ENCODE data around the gene PALLD.

The PALLD gene

DNA sequence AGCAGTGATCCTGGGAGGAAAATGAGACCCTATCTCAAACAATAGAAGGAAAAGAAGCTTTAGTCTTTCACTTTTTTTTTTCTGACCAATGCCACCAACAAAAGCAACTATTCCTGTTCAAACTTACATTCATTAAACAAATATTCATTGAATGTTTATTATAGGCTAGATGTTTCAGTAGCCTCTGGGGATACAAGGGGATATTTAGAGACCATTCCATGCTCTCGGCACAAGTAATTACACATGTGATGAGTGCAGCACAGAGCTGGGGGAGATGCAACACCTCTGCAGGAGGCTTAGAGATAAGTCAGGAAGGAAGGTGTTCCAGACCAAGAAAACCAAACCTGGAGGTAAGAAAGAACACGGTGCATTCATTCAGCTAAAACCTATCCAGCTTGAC, 68.3 kb downstream of the PALLD start:
- Histone ChIP-seq H3K9me3 (replicated peaks; ENCODE audit: insufficient read depth, low read length) (no peaks in the 10 kb centered on the region), H3F3A (ENCODE audit: insufficient read depth, low read length) (0 out of 2 replicates have a peak, but pooled peaks cover 4% of the 10 kb centered on the region), H3K4me2 (ENCODE audit: low read depth, low read length) (no peak overlapping the region), H3K4me1 (ENCODE audit: low read length) (peaks cover under 1% of the 10 kb centered on the region; the same call in 1 of the 2 replicates), H3K9me2 (replicated peaks; ENCODE audit: insufficient read depth, low read length) (no peaks in the 10 kb centered on the region), H3K4me3 (ENCODE audit: low read length) (no peak overlapping the region), H3K9ac (ENCODE audit: low read length) (no peak overlapping the region), H3K27ac (ENCODE audit: low read length) (no peak overlapping the region), H3K79me2 (ENCODE audit: low read length) (no peaks in the 10 kb centered on the region), H2AFZ (ENCODE audit: low read length) (no peak overlapping the region), H3K27me3 (replicated peaks; ENCODE audit: insufficient read depth, low read length) (no peaks in the 10 kb centered on the region), H4K20me1 (ENCODE audit: insufficient read depth, low read length) (no peaks in the 10 kb centered on the region), H3K36me3 (replicated peaks; ENCODE audit: insufficient read depth, low read length) (no peaks in the 10 kb centered on the region)
- DNase-seq, result no peak
- TF ChIP-seq, protein P1, sequence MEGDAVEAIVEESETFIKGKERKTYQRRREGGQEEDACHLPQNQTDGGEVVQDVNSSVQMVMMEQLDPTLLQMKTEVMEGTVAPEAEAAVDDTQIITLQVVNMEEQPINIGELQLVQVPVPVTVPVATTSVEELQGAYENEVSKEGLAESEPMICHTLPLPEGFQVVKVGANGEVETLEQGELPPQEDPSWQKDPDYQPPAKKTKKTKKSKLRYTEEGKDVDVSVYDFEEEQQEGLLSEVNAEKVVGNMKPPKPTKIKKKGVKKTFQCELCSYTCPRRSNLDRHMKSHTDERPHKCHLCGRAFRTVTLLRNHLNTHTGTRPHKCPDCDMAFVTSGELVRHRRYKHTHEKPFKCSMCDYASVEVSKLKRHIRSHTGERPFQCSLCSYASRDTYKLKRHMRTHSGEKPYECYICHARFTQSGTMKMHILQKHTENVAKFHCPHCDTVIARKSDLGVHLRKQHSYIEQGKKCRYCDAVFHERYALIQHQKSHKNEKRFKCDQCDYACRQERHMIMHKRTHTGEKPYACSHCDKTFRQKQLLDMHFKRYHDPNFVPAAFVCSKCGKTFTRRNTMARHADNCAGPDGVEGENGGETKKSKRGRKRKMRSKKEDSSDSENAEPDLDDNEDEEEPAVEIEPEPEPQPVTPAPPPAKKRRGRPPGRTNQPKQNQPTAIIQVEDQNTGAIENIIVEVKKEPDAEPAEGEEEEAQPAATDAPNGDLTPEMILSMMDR (IDR thresholded peaks at IDR 0.05; ENCODE audit: low read length), result no peak
- TF ChIP-seq EZH2 (optimal IDR thresholded peaks at IDR 0.05; ENCODE audit: low read depth, low read length), result no peak
- no peak for TF ChIP-seq EZH2phosphoT487 (IDR thresholded peaks at IDR 0.05; ENCODE audit: low read length)

DNA sequence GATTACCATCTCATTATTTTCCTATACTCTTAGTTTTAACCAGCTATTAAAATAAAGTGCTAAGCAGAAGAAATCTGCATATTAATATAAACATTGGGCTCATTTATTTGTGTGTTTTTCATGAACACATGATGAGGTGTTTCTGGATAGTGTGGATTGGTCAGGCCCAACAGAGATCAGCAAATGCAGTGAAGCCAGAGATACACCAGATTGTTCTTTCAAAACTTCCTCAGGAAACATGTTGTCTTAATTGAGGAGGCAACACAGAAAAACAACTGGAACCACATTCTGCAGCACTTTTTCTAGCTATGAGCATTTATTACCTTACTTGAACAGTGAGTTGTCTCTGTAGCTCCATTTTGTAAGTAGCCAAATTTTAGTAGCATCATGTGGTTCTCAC, 69.9 kb downstream of the PALLD start:
- H3K27me3 ChIP-seq (replicated peaks; ENCODE audit: insufficient read depth, low read length), result no peaks in the 10 kb centered on the region
- DNase-seq, result no peak
- no peaks in the 10 kb centered on the region for H4K20me1 ChIP-seq (ENCODE audit: insufficient read depth, low read length)
- no peaks in the 10 kb centered on the region for H3K4me1 ChIP-seq (ENCODE audit: low read length)
- TF ChIP-seq EZH2 (optimal IDR thresholded peaks at IDR 0.05; ENCODE audit: low read depth, low read length) (no peak), EZH2phosphoT487 (IDR thresholded peaks at IDR 0.05; ENCODE audit: low read length) (no peak)
- TF ChIP-seq, protein P1 (IDR thresholded peaks at IDR 0.05; ENCODE audit: low read length), result no peak
- H3K4me3 ChIP-seq (ENCODE audit: low read length), result no peak overlapping the region
- H2AFZ ChIP-seq (ENCODE audit: low read length), result no peak overlapping the region
- no peaks in the 10 kb centered on the region for H3K36me3 ChIP-seq (replicated peaks; ENCODE audit: insufficient read depth, low read length)
- no peaks in the 10 kb centered on the region for H3K9me2 ChIP-seq (replicated peaks; ENCODE audit: insufficient read depth, low read length)
- H3K4me2 ChIP-seq (ENCODE audit: low read depth, low read length), result no peak overlapping the region
- H3K79me2 ChIP-seq (ENCODE audit: low read length), result no peaks in the 10 kb centered on the region
- no peak overlapping the region for H3K9ac ChIP-seq (ENCODE audit: low read length)
- H3K9me3 ChIP-seq (replicated peaks; ENCODE audit: insufficient read depth, low read length), result no peaks in the 10 kb centered on the region
- H3F3A ChIP-seq (ENCODE audit: insufficient read depth, low read length), result no peaks in the 10 kb centered on the region
- no peak overlapping the region for H3K27ac ChIP-seq (ENCODE audit: low read length)

DNA sequence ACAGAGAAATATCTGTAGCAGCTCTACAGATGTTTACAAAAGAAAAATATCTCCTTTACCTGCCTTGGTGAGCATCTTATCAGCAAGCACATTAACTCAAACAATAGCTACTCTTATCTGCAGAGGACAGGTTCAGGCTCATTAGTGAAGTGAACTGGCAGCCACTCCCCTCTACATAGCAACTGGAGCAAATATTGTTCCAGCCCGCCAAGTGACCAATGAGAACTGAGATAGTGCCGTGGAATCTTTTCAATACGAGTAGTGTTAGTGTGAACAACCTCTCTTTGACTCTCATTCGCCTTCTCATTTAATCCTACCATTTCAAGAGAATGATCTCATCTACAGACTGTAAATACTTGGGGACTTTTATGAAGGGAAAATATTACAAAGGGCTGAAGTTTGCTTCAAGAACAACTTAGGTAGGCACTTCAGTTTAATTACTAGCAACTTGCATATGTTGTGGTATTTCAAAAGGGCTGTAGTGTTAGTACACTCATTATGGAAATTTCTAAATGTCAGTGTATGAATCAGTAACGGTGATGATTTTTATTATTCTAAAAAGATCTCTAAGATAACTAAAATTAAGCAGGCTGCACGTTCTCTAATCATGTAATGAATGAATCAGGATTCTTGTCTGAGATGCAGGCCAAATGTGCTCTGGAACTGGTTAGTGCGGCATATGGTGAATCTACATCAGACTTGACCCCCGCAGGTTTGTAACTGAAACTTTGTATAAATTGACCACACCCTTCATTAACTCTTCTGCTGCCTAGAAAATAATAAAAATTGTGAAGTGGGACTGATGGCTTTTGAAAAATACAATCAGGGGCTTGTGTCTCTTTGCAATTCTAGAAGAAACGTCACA, 72.4 kb downstream of the PALLD start:
- Histone ChIP-seq H3K9me2 (replicated peaks; ENCODE audit: insufficient read depth, low read length) (no peaks in the 10 kb centered on the region), H3F3A (ENCODE audit: insufficient read depth, low read length) (no peaks in the 10 kb centered on the region), H3K27me3 (replicated peaks; ENCODE audit: insufficient read depth, low read length) (no peaks in the 10 kb centered on the region), H3K9ac (ENCODE audit: low read length) (no peak overlapping the region), H3K4me3 (ENCODE audit: low read length) (no peak overlapping the region), H3K9me3 (replicated peaks; ENCODE audit: insufficient read depth, low read length) (no peaks in the 10 kb centered on the region), H3K79me2 (ENCODE audit: low read length) (no peaks in the 10 kb centered on the region), H3K27ac (ENCODE audit: low read length) (no peak overlapping the region), H4K20me1 (ENCODE audit: insufficient read depth, low read length) (no peaks in the 10 kb centered on the region), H3K36me3 (replicated peaks; ENCODE audit: insufficient read depth, low read length) (no peaks in the 10 kb centered on the region), H2AFZ (ENCODE audit: low read length) (no peak overlapping the region), H3K4me1 (ENCODE audit: low read length) (no peaks in the 10 kb centered on the region), H3K4me2 (ENCODE audit: low read depth, low read length) (no peak overlapping the region)
- no peak for DNase-seq
- TF ChIP-seq EZH2 (optimal IDR thresholded peaks at IDR 0.05; ENCODE audit: low read depth, low read length) (no peak), EZH2phosphoT487 (IDR thresholded peaks at IDR 0.05; ENCODE audit: low read length) (no peak)
- TF ChIP-seq, protein P1 (IDR thresholded peaks at IDR 0.05; ENCODE audit: low read length), result no peak
